WERI-Rb-1 (cell line): ENCODE results near the gene PLCL1.
A peak's percentile ranks its signal among the peaks of the same experiment; 100 is the strongest.

Experiments
- DNase-seq: peaks from one replicate; pipeline ENCODE4 v3.0.0-alpha.2; 2020
- H3K27ac ChIP-seq: fragments of 250-450 bp; sonication (Bioruptor Pico); 2 replicates; pipeline ENCODE4 v1.5.1; 2020; ENCODE audit warnings: mild to moderate bottlenecking, moderate library complexity
- H3K27me3 ChIP-seq: fragments of 250-450 bp; sonication (Bioruptor Pico); 2 replicates; pipeline ENCODE4 v1.5.1; 2021; ENCODE audit warnings: mild to moderate bottlenecking, low read depth, moderate library complexity; ENCODE audit not compliant: insufficient read depth, severe bottlenecking
- H3K36me3 ChIP-seq: fragments of 250-450 bp; sonication (Bioruptor Pico); 2 replicates; pipeline ENCODE4 v1.5.1; 2020; ENCODE audit warnings: mild to moderate bottlenecking, moderate library complexity
- H3K4me3 ChIP-seq: 2 replicates; pipeline ENCODE4 v1.5.1; 2011; ENCODE audit warnings: low read depth, mild to moderate bottlenecking, control low read depth, low read length
- H3K9me3 ChIP-seq: fragments of 250-450 bp; sonication (Bioruptor Pico); 2 replicates; pipeline ENCODE4 v1.5.1; 2021; ENCODE audit warnings: mild to moderate bottlenecking, moderate library complexity; ENCODE audit not compliant: severe bottlenecking
- CTCF ChIP-seq: IDR thresholded peaks from 2 replicates; pipeline ENCODE4 v1.5.1; 2011; ENCODE audit warnings: low read depth, mild to moderate bottlenecking, control low read depth, inconsistent platforms, low read length

Gene PLCL1

GRCh38 chr2:198146346-198146940 is 342.1 kb downstream of the PLCL1 start:
- H3K36me3 ChIP-seq = no peaks in the 10 kb centered on the region
- H3K27ac ChIP-seq = no peak overlapping the region
- H3K9me3 ChIP-seq = no peaks in the 10 kb centered on the region
- H3K27me3 ChIP-seq = no peaks in the 10 kb centered on the region
- no peak for TF ChIP-seq CTCF
- DNase-seq = peak; percentile 18
- no peak overlapping the region for H3K4me3 ChIP-seq

GRCh38 chr2:198157314-198157713 is 352.9 kb downstream of the PLCL1 start:
- no peak for TF ChIP-seq CTCF
- Histone ChIP-seq H3K27ac (no peak overlapping the region), H3K36me3 (no peaks in the 10 kb centered on the region), H3K4me3 (no peak overlapping the region), H3K9me3 (no peaks in the 10 kb centered on the region), H3K27me3 (no peaks in the 10 kb centered on the region)
- no peak for DNase-seq

- H3K27ac ChIP-seq = no peak overlapping the region
- H3K9me3 ChIP-seq = no peaks in the 10 kb centered on the region
- no peaks in the 10 kb centered on the region for H3K36me3 ChIP-seq
- no peak for DNase-seq
- H3K4me3 ChIP-seq = no peak overlapping the region
- H3K27me3 ChIP-seq = no peaks in the 10 kb centered on the region
- no peak for TF ChIP-seq CTCF
Observed at GRCh38 chr2:198161151-198161550, 356.8 kb downstream of the PLCL1 start.

- no peak for TF ChIP-seq CTCF
- no peak for DNase-seq
- no peaks in the 10 kb centered on the region for H3K27me3 ChIP-seq
- H3K9me3 ChIP-seq = no peaks in the 10 kb centered on the region
- no peaks in the 10 kb centered on the region for H3K36me3 ChIP-seq
- no peak overlapping the region for H3K4me3 ChIP-seq
- H3K27ac ChIP-seq = no peak overlapping the region
Observed at GRCh38 chr2:198162276-198162675, 357.9 kb downstream of the PLCL1 start.

GRCh38 chr2:198164843-198165242 is 360.4 kb downstream of the PLCL1 start:
- no peaks in the 10 kb centered on the region for H3K9me3 ChIP-seq
- DNase-seq = no peak

More at GRCh38 chr2:198164843-198165242, 360.4 kb downstream of the PLCL1 start:
- H3K27me3 ChIP-seq = no peaks in the 10 kb centered on the region
- no peak overlapping the region for H3K4me3 ChIP-seq
- no peak for TF ChIP-seq CTCF
- no peak overlapping the region for H3K27ac ChIP-seq
- no peaks in the 10 kb centered on the region for H3K36me3 ChIP-seq
